Motor neuron (in vitro differentiated cells): ENCODE results near the gene PIM3. TPM values are rescaled to one million over a fixed set of nuclear protein-coding genes. Genes with fewer than 3 reads are reported as not detected.

Experiments
- ATAC-seq, 8 experiments: fragments of 200-7000 bp; cut with Tn5 transposase; replicated peaks in 6 of 8; 2 replicates each; pipeline ENCODE4 v1.8.0; 2021; ENCODE audit warnings: mild to moderate bottlenecking in 8 of 8, moderate library complexity in 8 of 8
- H3K27ac ChIP-seq, 2 donors: fragments of 250-450 bp; sonication (Bioruptor Pico); 2 replicates each; pipeline ENCODE4 v1.9.0; 2021; ENCODE audit warnings: antibody characterized with exemption in 2 of 2, mild to moderate bottlenecking in 2 of 2, moderate library complexity in 1 of 2
- H3K4me1 ChIP-seq, 2 donors: fragments of 250-450 bp; sonication (Bioruptor Pico); replicated peaks in 1 of 2; 2 replicates each; pipeline ENCODE4 v1.6.1; 2021; ENCODE audit warnings: antibody characterized with exemption in 2 of 2, mild to moderate bottlenecking in 2 of 2, moderate library complexity in 1 of 2
- H3K4me3 ChIP-seq, 5 donors: fragments of 250-450 bp; sonication (Bioruptor Pico); 2 replicates each; pipeline ENCODE4 v1.9.0; 2021; ENCODE audit warnings: antibody characterized with exemption in 5 of 5, mild to moderate bottlenecking in 5 of 5, moderate library complexity in 4 of 5
- WGBS, 10 experiments: fragments of 450-650 bp; shearing (Covaris generic); methylation state at CpG; one replicate each; pipeline ENCODE4 v1.0.0; 2022; 5-methylcytosine and 5-hydroxymethylcytosine counted together
- in situ Hi-C, 9 experiments: fragments of 400-800 bp; cut with MboI; loops; one replicate each; pipeline ENCODE4 v1.15.0; 2021; ENCODE audit warnings: low sequenced_read_pairs in 9 of 9, low pct_unique_long_range_greater_than_20kb in 2 of 9; ENCODE audit not compliant: unreplicated experiment in 9 of 9
- total RNA-seq, 8 experiments: library from RNA; unstranded; fragments of 300-600 nt; gene quantifications; 2 replicates each; pipeline versions ENCODE4 v1.2.3 to v1.2.4, GENCODE V29; 2022

PIM3 gene
- total RNA-seq, 8 experiments from 2014 or later: 10.1 to 40.6 (median 22.4) TPM

- no peak for ATAC-seq
- WGBS, 10 experiments: 60 to 73% methylated on average over 2 to 3 of the region's 15 CpGs; no CpG with 5 or more reads in 8 of the 10 experiments
- no peak overlapping the region for H3K27ac ChIP-seq
- H3K4me1 ChIP-seq: peaks cover 23 to 33% of the 10 kb centered on the region in 2 donors
- no peak overlapping the region for H3K4me3 ChIP-seq
- in situ Hi-C loops: no loop called here
Observed at GRCh38 chr22:49954991-49955580, 5.5 kb upstream of the PIM3 start.

GRCh38 chr22:49955581-49956417 is 4.8 kb upstream of the PIM3 start:
- Histone ChIP-seq H3K4me1 (peaks cover 20 to 30% of the 10 kb centered on the region in 2 donors), H3K27ac (no peak overlapping the region), H3K4me3 (no peak overlapping the region)
- no peak for ATAC-seq
- 60 to 100% (median 94%) methylated on average over 1 to 6 of the region's 22 CpGs; no CpG with 5 or more reads in 6 of the 10 experiments for WGBS, 10 experiments
- in situ Hi-C loops: no loop called here

GRCh38 chr22:49956418-49956770 is 4.2 kb upstream of the PIM3 start:
- Histone ChIP-seq H3K27ac (no peak overlapping the region), H3K4me3 (no peak overlapping the region), H3K4me1 (peaks cover 14 to 24% of the 10 kb centered on the region in 2 donors)
- no peak for ATAC-seq
- in situ Hi-C loops: no loop called here
- 60 to 100% methylated on average over 1 to 3 of the region's 15 CpGs; no CpG with 5 or more reads in 8 of the 10 experiments for WGBS, 10 experiments

GRCh38 chr22:49956914-49957825 is 3.4 kb upstream of the PIM3 start:
- Histone ChIP-seq H3K4me1 (peaks cover 12 to 16% of the 10 kb centered on the region in 2 donors), H3K27ac (no peak overlapping the region), H3K4me3 (no peak overlapping the region)
- in situ Hi-C loops: no loop called here
- no peak for ATAC-seq
- WGBS, 10 experiments: 40 to 89% (median 77%) methylated on average over 1 to 3 of the region's 20 CpGs; no CpG with 5 or more reads in 6 of the 10 experiments

- no peak overlapping the region for H3K4me3 ChIP-seq
- H3K27ac ChIP-seq: no peak overlapping the region
- no peak for ATAC-seq
- WGBS, 10 experiments: 60 to 100% (median 100%) methylated on average over 1 to 2 of the region's 12 CpGs; no CpG with 5 or more reads in 7 of the 10 experiments
- in situ Hi-C loops: no loop called here
- H3K4me1 ChIP-seq: peaks cover 13 to 15% of the 10 kb centered on the region in 2 donors
Observed at GRCh38 chr22:49957826-49958365, 2.7 kb upstream of the PIM3 start.

GRCh38 chr22:49958366-49958921 is 2.1 kb upstream of the PIM3 start:
- no peak for ATAC-seq
- Histone ChIP-seq H3K4me3 (no peak overlapping the region), H3K27ac (no peak overlapping the region), H3K4me1 (peaks cover 18 to 20% of the 10 kb centered on the region in 2 donors)
- in situ Hi-C loops: no loop called here
- 40 to 96% (median 68%) methylated on average over 1 to 7 of the region's 16 CpGs; no CpG with 5 or more reads in 2 of the 10 experiments for WGBS, 10 experiments

GRCh38 chr22:49958931-49959781 is 1.4 kb upstream of the PIM3 start:
- Histone ChIP-seq H3K4me1 (peaks cover 22% of the 10 kb centered on the region in 2 donors), H3K4me3 (peak overlapping the region in 2 of 5 donors; percentile 65 to 83), H3K27ac (peak overlapping the region in 1 of 2 donors; percentile 99)
- in situ Hi-C loops: no loop called here
- WGBS, 10 experiments: 85 to 90% methylated on average over 2 to 4 of the region's 29 CpGs; no CpG with 5 or more reads in 8 of the 10 experiments
- no peak for ATAC-seq

GRCh38 chr22:49959782-49960158 is 802 bp upstream of the PIM3 start:
- Histone ChIP-seq H3K27ac (peak overlapping the region; percentile 98 to 99), H3K4me1 (peaks cover 22% of the 10 kb centered on the region in 2 donors)
- WGBS, 10 experiments: 0 to 9% methylated on average over 1 to 8 of the region's 21 CpGs; no CpG with 5 or more reads in 8 of the 10 experiments

GRCh38 chr22:49961005-49961600 is 531 bp downstream of the PIM3 start:
- in situ Hi-C loops: no loop called here
- Histone ChIP-seq H3K27ac (peak overlapping the region; percentile 98 to 99), H3K4me3 (peak overlapping the region; percentile 56 to 83 (median 72)), H3K4me1 (peaks cover 22% of the 10 kb centered on the region in 2 donors)
- no peak for ATAC-seq
- 0% methylated on average over 2 of the region's 84 CpGs; no CpG with 5 or more reads in 9 of the 10 experiments for WGBS, 10 experiments

More at GRCh38 chr22:49959782-49960158, 802 bp upstream of the PIM3 start:
- peak in 3 of 8 experiments; percentile 13 to 24 (median 15) for ATAC-seq
- in situ Hi-C loops: no loop called here
- H3K4me3 ChIP-seq: peak overlapping the region; percentile 56 to 83 (median 72)

GRCh38 chr22:49961601-49962011 is 1.0 kb downstream of the PIM3 start:
- WGBS, 10 experiments: no CpG with 5 or more reads among the region's 49 CpGs
- Histone ChIP-seq H3K4me3 (peak overlapping the region; percentile 56 to 83 (median 72)), H3K4me1 (peaks cover 23 to 24% of the 10 kb centered on the region in 2 donors), H3K27ac (peak overlapping the region; percentile 98 to 99)
- in situ Hi-C loops: no loop called here
- ATAC-seq: no peak

GRCh38 chr22:49962012-49962750 is 1.6 kb downstream of the PIM3 start:
- in situ Hi-C loops: no loop called here
- peak; percentile 1 to 50 (median 39) for ATAC-seq
- peaks cover 28 to 29% of the 10 kb centered on the region in 2 donors for H3K4me1 ChIP-seq
- H3K4me3 ChIP-seq: peak overlapping the region; percentile 56 to 83 (median 72)
- WGBS, 10 experiments: 8% methylated on average over 2 of the region's 70 CpGs; no CpG with 5 or more reads in 9 of the 10 experiments
- peak overlapping the region; percentile 98 to 99 for H3K27ac ChIP-seq
